HG02943 (cell line): Measurements from ENCODE around the gene TAF4.

Experiments
- ATAC-seq: cut with Tn5 transposase; IDR thresholded peaks from one replicate; pipeline ENCODE4 v1.9.1; 2021; ENCODE audit warnings: mild to moderate bottlenecking, low read depth, moderate library complexity; ENCODE audit not compliant: unreplicated experiment

The TAF4 gene

DNA sequence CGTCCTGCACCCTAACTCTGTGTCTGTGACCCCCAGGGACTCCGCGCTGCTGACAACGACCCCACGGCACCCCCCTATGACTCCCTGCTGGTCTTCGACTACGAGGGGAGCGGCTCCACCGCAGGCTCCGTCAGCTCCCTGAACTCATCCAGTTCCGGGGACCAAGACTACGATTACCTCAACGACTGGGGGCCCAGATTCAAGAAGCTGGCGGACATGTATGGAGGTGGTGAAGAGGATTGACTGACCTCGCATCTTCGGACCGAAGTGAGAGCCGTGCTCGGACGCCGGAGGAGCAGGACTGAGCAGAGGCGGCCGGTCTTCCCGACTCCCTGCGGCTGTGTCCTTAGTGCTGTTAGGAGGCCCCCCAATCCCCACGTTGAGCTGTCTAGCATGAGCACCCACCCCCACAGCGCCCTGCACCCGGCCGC is 129.0 kb downstream of the TAF4 start:
- no peak for ATAC-seq

DNA sequence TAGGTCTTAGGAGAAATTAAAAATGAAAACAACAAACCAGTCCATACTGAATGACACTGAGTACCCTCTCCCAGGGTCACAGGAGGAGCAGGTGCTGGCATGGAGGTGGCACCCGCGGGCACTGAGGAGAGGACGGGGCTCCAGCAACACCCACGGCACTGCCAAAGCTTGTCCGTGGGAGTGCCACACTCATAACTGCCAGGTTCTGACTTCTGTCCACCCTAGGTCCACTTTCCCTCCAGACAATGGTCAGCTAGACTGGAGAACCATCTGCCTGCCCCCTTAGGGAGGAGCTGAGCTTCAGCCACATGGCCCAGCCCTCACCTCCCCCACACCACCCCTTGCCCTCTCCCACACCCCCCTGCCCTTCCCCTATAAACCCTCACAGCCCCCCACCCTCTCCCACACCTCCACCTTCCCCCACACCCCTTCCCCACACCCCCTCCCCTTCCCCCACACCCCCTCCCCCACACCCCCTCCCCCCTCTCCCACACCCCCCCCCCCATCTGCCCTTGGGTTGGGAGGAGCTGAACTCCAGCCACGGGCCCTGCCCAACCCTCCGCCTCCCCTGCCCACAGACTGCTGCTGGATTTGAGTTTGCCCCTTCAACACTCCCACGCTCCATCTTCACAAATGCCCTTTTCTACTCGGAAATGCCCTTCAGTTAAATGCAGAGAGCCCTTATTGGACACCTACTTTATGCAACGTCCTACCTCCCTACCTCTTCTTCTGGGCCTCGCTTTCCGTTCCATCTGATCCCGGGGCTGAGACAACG is 129.6 kb downstream of the TAF4 start:
- ATAC-seq, result no peak

GRCh38 chr20:61934716-61935530 is 130.8 kb downstream of the TAF4 start:
- ATAC-seq, result no peak

GRCh38 chr20:61933951-61934715 is 131.5 kb downstream of the TAF4 start:
- ATAC-seq, result no peak

DNA sequence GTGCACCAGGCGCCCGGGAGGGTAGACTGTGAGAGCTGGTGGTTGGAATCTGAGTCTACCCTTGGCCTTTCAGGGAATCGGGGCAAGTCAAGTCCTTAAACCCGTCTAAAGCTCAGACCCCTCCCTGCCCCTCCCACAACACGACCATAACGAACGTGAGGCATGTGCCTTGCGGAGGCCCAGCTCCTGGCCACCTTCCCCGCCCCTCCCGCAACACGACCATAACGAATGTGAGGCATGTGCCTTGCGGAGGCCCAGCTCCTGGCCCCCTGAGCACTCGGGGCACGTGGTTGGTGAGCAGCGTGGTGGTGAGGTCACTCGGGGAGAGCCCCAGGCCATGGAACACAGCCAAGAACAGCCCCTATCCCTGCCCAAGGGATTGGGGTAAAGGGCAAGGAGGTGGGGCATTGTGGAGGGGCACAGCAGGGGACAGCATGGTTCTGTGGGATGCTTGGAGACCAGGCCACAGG is 132.2 kb downstream of the TAF4 start:
- no peak for ATAC-seq

DNA sequence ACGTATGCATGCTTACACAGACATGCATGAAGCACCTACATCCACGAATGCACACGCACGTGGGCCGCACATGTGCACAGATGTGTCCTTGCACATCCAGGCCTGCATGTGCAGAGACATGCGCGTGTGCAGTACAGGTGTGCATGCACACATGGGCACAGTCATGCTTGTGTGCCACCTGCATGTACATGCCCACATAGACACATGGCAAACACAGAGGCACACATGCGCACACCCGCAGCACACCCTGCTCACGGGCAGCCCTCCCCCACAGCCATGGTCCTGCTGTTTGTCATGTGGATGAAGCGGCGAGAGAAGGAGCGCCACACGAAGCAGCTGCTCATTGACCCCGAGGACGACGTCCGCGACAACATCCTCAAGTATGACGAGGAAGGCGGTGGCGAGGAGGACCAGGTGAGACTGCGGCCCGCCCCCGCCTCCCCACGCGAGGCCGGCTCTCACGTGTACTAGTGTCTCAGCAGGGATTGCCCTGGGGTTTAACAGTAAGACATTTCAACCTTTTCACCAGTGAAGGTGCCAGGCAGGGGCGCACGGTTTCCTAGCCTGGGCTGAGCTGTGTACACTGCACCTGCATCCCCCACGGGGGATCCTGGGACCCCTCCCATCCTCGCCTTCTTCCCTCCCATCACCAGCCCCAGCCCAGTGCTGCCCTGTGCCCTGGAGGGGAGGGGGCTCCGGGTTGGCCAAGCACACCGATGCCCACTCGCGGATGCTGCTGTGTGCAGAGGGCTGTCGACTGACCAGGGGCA is 132.8 kb downstream of the TAF4 start:
- no peak for ATAC-seq

DNA sequence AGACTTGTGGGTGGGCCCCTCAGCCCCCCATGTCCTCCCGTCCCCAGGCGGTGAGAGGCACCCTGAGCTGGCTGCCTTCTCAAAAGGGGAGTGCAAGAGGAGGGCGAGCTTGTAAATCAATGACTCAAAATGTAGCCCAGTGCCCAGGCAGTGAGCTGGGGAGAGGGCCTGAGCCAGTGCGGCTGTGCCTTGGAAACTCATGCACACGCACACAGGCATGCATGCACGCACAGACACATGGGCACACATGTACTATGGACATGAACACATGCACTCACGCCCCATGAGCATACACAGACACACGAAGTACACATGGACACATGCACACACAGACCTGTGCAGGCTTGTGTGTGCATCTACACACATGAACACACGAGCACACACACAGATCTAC is 133.5 kb downstream of the TAF4 start:
- no peak for ATAC-seq

- ATAC-seq, result no peak
Observed at GRCh38 chr20:61931476-61932198, 134.0 kb downstream of the TAF4 start.

GRCh38 chr20:61930776-61931475 is 134.8 kb downstream of the TAF4 start:
- no peak for ATAC-seq

DNA sequence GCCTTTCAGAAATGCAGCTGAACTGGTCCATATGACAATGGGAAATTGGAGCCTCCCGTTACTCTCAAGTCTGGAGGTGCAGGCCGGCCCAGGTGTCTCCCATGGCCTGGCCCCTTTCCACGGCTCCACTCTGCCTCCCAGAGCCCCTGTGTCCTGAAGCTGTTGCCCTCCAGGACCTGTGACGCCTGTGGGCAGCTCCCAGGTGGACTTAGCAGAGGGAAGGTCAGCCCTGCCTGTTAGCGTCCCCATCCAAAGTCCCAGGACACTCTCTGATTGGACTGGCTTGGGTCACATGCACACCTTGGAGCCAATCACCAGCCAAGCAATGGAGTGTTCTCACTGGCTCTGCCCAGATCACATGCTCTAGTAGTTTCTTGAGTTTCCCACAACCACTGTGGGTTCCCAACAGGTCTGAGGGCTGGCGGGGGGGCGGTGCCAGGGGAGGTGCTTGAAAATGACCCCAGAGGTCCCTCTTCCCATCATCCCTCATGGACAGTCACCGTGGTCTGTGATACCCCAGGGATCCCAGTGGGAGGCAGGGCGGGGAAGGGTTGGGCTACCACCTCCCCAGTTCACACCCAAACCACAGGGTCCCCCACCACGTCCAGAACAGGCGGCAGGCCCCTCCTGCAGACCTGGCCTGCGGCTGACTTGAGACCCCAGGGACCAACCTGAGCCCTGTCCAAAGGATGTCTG is 135.6 kb downstream of the TAF4 start:
- ATAC-seq, result no peak

GRCh38 chr20:61929561-61929960 is 136.1 kb downstream of the TAF4 start:
- no peak for ATAC-seq

DNA sequence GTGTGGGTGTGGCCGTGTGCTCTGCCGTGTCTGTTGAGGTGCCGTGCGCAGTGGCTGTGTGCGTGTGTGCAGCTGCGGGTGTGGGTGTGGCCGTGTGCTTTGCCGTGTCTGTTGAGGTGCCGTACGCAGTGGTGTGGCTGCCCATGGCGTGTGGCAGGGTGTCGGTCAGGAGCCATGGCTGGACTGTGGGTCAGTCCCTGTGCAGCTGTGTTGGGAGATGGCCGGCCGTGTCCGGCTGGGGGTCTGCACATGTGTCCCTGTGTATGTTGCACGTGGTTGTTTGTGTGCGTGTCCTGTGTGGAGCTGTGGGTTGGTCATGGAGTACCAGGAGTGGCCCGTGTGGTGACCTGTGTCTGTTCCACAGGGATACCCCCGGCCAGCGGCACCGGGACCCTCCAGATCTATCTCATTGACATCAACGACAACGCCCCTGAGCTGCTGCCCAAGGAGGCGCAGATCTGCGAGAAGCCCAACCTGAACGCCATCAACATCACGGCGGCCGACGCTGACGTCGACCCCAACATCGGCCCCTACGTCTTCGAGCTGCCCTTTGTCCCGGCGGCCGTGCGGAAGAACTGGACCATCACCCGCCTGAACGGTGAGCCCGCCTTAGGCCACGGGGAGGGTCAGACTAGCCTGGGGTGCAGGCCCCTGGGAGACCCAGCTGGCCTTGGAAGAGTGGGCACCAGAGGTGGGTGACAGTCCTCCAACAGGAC is 137.7 kb downstream of the TAF4 start:
- no peak for ATAC-seq

GRCh38 chr20:61927193-61927825 is 138.4 kb downstream of the TAF4 start:
- no peak for ATAC-seq

DNA sequence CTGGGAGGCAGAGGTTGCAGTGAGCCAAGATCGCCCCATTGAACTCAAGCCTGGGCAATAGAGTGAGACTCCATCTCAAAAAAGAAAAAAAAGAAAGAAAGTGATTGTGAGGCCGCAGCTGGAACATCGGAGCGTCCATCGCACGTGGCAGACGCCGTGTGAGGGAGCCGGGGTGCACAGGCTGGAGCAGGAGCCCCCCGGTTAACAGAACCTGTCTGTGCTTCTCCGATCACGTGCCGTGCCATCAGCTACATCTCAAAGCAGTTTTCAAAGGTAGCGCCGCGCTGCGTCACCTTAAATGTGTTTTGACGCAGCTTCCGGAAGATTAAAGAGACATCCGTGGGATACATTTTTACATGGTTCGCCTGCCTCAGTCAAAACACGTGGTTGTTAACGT is 138.9 kb downstream of the TAF4 start:
- ATAC-seq, result no peak

DNA sequence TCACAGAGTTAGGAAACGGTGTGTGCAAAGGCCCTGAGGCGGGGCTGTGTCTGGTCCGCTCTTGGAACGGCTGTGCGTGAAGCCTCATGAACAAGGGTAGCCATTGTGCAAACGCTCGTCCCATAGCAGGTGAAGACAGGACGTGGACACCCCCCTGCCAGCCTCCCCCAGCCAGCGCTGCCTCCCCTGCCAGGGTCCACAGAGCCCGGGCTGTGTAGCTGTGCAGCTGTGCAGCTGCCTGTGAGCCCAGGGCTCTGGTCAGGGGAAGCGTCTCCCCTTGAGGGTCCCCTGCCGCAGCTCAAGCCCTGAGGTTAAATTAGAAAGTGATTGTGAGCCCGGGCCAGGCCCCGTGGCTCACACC is 139.4 kb downstream of the TAF4 start:
- ATAC-seq, result no peak

GRCh38 chr20:61925555-61926252 is 140.0 kb downstream of the TAF4 start:
- no peak for ATAC-seq
